Measurements from ENCODE around the gene TMED9.
"Not testable (repeated sequence)": the region's sequence is repeated elsewhere in the genome, so short reads cannot be mapped to it uniquely, and the experiment has no call there.

Gene TMED9

GRCh38 chr5:177555228-177555627 is 36.8 kb upstream of the TMED9 start:
- no peak for TF ChIP-seq CTCF (IDR thresholded peaks at IDR 0.05; ENCODE audit: insufficient read depth, low read length, poor library complexity, severe bottlenecking)
- Histone ChIP-seq H3K4me3 (replicated peaks; ENCODE audit: low read depth, low read length) (no peak overlapping the region), H3K36me3 (ENCODE audit: control insufficient read depth, insufficient read depth, low read length) (peaks cover 4% of the 10 kb centered on the region; the same call in 1 of the 2 replicates), H3K27me3 (replicated peaks; ENCODE audit: control insufficient read depth, insufficient read depth, low read length) (no peaks in the 10 kb centered on the region)
- no peak for DNase-seq (ENCODE audit: extremely low read depth, insufficient read length)

GRCh38 chr5:177555665-177556064 is 36.3 kb upstream of the TMED9 start:
- TF ChIP-seq CTCF (IDR thresholded peaks at IDR 0.05; ENCODE audit: insufficient read depth, low read length, poor library complexity, severe bottlenecking), result no peak
- DNase-seq (ENCODE audit: extremely low read depth, insufficient read length), result no peak
- Histone ChIP-seq H3K4me3 (replicated peaks; ENCODE audit: low read depth, low read length) (no peak overlapping the region), H3K27me3 (replicated peaks; ENCODE audit: control insufficient read depth, insufficient read depth, low read length) (no peaks in the 10 kb centered on the region), H3K36me3 (ENCODE audit: control insufficient read depth, insufficient read depth, low read length) (peaks cover 1% of the 10 kb centered on the region; the same call in 1 of the 2 replicates)

GRCh38 chr5:177557041-177557647 is 34.9 kb upstream of the TMED9 start:
- H3K36me3 ChIP-seq (ENCODE audit: control insufficient read depth, insufficient read depth, low read length), result no peaks in the 10 kb centered on the region
- H3K4me3 ChIP-seq (replicated peaks; ENCODE audit: low read depth, low read length), result no peak overlapping the region
- no peak for TF ChIP-seq CTCF (IDR thresholded peaks at IDR 0.05; ENCODE audit: insufficient read depth, low read length, poor library complexity, severe bottlenecking)
- no peak for DNase-seq (ENCODE audit: extremely low read depth, insufficient read length)
- no peaks in the 10 kb centered on the region for H3K27me3 ChIP-seq (replicated peaks; ENCODE audit: control insufficient read depth, insufficient read depth, low read length)

GRCh38 chr5:177557796-177558195 is 34.2 kb upstream of the TMED9 start:
- no peak for DNase-seq (ENCODE audit: extremely low read depth, insufficient read length)
- Histone ChIP-seq H3K36me3 (ENCODE audit: control insufficient read depth, insufficient read depth, low read length) (no peaks in the 10 kb centered on the region), H3K4me3 (replicated peaks; ENCODE audit: low read depth, low read length) (no peak overlapping the region), H3K27me3 (replicated peaks; ENCODE audit: control insufficient read depth, insufficient read depth, low read length) (no peaks in the 10 kb centered on the region)
- no peak for TF ChIP-seq CTCF (IDR thresholded peaks at IDR 0.05; ENCODE audit: insufficient read depth, low read length, poor library complexity, severe bottlenecking)

- H3K36me3 ChIP-seq (ENCODE audit: control insufficient read depth, insufficient read depth, low read length); DNase-seq (ENCODE audit: extremely low read depth, insufficient read length); H3K4me3 ChIP-seq (replicated peaks; ENCODE audit: low read depth, low read length); H3K27me3 ChIP-seq (replicated peaks; ENCODE audit: control insufficient read depth, insufficient read depth, low read length): not testable (repeated sequence)
Measured at GRCh38 chr5:177559446-177559941, 32.5 kb upstream of the TMED9 start.

- DNase-seq (ENCODE audit: extremely low read depth, insufficient read length), result no peak
- Histone ChIP-seq H3K27me3 (replicated peaks; ENCODE audit: control insufficient read depth, insufficient read depth, low read length) (no peaks in the 10 kb centered on the region; the same call in 1 of the 2 replicates), H3K4me3 (replicated peaks; ENCODE audit: low read depth, low read length) (no peak overlapping the region), H3K36me3 (ENCODE audit: control insufficient read depth, insufficient read depth, low read length) (no peaks in the 10 kb centered on the region)
- TF ChIP-seq CTCF (IDR thresholded peaks at IDR 0.05; ENCODE audit: insufficient read depth, low read length, poor library complexity, severe bottlenecking), result no peak
Measured at GRCh38 chr5:177565046-177565445, 27.0 kb upstream of the TMED9 start.
